ENCODE data around the gene HOXA10. TPM values are rescaled to one million over a fixed set of nuclear protein-coding genes. Genes with fewer than 3 reads are reported as not detected.

Gene HOXA10
- total RNA-seq, 1 donor from 2014 or later = 0.10 TPM

DNA sequence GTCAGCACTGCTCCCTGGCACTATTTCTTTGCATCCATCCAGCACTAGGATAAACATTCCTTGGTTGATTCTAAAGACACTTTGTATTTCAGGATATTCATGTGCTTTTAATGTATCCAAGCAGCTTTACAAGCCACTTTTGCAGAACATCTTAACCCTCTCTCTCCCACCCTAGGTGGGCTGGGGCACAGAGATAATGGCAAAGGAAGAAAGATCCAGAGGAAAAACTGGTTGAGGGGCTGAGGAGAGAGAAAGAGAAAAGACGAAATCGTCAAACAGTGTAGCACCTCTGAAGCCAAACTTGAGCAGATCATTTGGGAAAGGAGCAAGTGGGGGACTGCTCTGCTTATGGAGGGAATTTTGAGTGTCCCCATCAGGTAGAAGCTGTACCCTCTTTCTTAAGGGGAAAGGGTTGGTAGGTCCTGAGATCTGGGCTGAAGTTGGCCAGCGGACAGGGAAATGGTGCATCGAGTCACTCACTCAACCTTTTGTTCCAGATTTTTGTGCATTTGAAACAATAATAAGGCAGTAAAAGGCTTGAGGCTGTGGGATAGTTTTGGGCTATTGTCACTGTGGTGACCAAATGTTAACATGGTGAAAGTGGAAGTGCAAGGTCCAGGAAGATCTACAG, 30.0 kb upstream of the HOXA10 start:
- DNase-seq (ENCODE audit: low spot score) (peak; percentile 2), ATAC-seq (no peak)

DNA sequence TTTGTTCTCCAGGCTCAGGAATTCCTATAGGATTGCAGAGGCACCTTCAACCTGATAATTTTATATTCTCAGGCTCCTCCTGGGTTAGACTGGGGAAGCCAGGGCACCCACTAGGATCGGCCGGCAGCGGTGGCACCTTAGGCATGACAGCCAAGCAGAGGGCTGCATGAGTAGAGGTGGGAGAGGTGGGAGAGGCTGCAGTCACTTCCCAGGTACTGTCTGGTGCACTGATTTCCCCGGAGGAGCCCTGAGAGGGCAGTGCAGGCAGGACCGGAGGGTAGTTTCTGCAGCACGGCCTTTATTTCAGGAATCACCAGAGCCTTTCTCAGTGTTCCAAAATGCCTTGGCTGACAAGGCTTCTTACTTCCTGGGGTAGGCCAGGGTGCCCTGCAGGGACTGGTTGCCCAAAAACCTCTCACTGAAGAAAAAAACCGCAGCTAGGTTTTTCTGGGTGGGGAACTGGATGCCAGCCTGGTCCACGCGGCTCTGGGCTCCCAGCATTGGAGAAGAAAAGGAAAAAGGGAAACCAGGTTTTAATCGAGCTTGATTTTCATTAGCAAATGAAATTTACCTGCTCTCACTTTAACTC, 29.3 kb upstream of the HOXA10 start:
- ATAC-seq (no peak), DNase-seq (ENCODE audit: low spot score) (peak; percentile 15)

DNA sequence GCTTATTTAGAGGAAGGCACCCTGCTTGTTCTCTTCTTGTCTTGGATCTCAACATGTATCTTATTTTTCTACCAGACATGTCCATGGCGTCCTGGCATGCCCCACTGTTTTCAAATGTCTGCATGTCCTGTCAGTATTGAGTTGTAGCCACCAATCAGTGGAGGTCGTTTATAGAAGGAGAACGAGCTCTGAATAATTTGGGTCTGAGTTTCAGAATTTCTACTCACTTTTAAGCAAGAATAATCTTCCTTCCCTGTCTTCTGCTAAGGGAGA, 28.7 kb upstream of the HOXA10 start:
- DNase-seq (ENCODE audit: low spot score) (no peak), ATAC-seq (no peak)

DNA sequence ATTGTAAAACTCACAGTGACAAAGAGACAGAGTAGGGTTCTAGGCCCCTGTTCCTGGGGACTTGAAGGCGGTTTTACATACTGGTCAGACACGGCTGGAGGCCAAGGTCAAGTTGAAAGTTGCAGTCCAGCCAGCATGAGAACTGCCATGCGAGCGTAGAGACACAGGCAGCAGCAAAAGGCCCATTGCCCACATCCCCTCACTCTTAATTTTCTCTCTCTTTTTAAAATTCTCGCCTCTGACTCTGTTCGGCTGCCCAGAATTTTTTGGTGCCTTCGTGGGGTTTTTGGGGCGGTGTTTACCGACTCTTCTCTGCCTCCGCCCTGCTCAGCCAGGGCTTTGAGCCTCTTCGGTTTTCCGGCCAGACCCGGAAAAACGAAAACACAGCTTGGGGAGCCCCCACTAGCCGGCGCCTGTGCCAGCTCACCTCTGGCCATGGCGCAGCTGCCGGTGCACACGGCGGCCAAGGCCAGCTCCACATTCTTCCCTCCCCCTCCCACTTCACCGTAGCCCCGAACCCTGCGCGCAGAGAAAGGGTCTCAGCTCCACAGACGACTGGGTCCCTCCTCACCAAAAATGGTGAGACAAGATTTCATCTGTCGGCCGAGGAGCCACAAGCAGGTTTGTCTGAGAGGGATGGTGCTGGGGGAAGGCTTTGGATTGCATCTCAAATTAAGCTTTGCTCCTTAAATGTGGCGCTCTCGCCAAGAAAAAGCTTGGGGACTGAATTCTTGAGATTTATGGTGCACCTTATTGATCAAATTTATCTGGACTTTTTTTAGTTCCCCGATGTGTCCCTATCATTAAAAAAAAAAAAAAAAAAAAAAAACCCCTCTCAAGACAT, 28.1 kb upstream of the HOXA10 start:
- DNase-seq (ENCODE audit: low spot score) = peak; percentile 39
- ATAC-seq = peak; percentile 10

GRCh38 chr7:27201580-27202017, 27.5 kb upstream of the HOXA10 start:
- DNase-seq (ENCODE audit: low spot score) (peak; percentile 38), ATAC-seq (peak; percentile 29)

GRCh38 chr7:27200761-27201579, 26.9 kb upstream of the HOXA10 start:
- DNase-seq (ENCODE audit: low spot score) = peak; percentile 30
- peak; percentile 50 for ATAC-seq

DNA sequence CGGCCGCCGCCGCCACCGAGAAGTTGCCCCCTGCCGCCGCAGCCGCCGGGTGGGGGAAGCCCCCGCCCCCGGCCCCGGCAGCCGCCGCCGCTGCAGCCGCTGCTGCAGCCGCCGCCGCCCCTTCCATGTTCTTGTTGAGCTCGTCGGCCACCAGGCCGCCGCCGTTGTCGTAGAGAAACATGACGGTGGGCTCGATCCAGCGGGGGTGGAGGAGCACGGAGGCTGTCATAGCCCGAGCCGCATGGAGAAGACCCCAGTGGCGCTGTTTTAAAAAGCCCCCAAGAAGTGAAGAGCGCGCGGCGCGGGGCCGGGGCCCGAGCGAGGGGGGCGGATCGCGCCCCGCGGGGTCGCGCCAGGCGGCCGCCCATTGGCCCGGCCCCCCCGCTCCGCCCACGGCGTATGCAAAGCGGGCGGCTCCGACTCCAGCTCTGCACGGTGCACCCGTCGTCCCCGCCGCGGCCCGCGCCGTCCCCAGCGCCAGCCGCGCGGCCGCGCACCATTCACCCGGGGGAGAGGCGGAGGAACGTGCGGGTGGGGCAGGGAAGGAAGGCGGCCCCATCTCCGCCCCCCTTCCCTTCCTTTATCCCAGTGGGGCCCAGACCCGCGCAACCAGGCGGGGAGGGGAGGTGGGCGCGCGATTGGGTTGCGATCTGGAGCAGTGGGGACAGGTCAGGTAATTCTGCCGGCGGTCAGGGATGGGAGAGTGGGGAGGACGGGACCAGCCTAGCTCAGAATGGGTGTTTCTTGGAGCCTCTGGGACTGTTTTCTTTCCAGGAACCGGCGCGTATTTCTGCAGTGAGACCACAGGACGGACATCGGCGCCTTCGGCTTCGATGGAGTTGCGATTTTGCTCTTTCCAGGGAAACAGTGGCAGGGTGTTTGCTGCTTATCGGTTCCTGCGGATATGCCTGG, 26.0 kb upstream of the HOXA10 start, which contains the start of gene HOXA13:
Gene HOXA13 (minus strand): TSS at position 243 of the 912 bp plus-strand sequence. CDS start 14 bp downstream, at position 229.
- peak; percentile 36 for DNase-seq (ENCODE audit: low spot score)

GRCh38 chr7:27198871-27199801, 25.0 kb upstream of the HOXA10 start:
- DNase-seq (ENCODE audit: low spot score) = peak; percentile 38
- ATAC-seq = no peak

More for the DNA sequence above, 26.0 kb upstream of the HOXA10 start, which contains the start of gene HOXA13:
- ATAC-seq = peak; percentile 50

GRCh38 chr7:27198138-27198841, 24.2 kb upstream of the HOXA10 start:
- ATAC-seq (no peak), DNase-seq (ENCODE audit: low spot score) (peak; percentile 37)

DNA sequence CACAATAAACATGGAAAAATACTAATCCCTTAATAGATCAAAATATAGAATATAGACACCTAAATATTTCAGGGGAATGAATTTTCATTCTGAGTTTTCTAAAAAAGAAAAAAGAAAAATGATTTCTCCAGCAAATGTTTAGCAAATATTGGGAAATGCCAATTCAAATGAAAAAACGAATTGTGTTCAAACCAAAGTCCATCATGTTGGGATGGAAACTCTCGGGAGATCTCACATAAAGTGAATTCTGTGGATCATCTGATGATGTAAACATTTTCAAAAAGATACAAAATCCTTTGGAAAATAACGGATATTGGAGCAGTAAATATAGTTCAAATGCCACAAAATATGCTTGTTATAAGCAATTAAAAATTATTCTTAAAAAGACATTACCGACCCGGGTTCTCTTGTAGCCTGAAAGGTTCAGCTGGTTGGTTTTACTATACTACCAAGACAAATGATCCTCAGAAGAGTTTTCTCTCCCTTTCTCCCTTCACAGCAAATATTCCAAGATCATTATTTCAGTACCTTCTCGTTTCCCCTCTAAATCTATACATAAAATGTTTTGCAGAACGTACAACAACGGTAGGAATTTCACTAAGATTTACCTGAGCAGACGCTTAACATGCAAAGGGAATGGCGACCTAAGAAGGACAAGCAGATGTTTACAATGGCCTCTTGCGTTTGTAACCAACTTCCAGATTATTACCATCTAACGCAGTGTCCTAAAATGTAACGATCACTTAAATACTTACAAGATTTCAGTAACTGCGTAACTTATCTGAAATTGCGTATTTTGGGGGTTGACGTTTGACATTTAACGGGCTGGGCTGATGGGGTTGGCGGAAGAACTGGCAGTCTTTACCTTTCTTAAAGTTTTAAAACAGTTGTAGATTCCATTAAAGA, 23.3 kb upstream of the HOXA10 start:
- ATAC-seq (no peak), DNase-seq (ENCODE audit: low spot score) (no peak)

- DNase-seq (ENCODE audit: low spot score) (peak; percentile 78), ATAC-seq (peak; percentile 78)
Observed at GRCh38 chr7:27196287-27196767, 22.2 kb upstream of the HOXA10 start.

DNA sequence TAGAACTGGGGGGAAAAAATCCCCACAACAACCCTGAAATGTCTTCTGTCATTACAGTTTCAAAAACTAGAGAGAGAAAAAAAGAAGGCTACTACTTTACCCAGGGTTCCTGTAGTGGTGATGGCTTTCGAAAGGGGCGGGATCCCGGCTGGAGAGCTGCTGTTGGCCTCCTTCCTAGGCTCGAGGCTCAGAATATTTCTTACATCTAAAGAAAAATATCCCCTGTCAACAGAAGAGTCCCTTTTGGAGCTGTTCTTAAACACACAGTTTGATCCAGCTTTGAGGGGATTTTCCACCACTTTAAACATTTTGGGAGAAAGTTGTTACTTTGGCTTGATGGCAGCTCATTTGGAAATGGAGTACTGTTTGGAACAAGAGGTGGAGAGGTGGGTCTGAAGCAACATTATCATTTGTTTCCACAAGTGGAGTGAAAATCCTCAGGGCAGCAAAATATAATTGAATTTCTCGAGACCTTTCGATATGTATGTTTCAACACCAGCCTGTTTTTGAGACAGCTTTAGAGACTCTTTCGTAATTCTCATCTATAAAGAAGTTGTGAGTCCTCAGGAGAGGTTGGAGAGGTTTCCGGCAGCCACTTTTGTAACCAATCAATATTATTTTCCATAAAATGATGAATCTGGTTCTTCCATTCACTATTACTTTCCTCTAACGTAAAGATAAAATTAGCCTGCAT, 20.7 kb upstream of the HOXA10 start:
- ATAC-seq (no peak), DNase-seq (ENCODE audit: low spot score) (no peak)

DNA sequence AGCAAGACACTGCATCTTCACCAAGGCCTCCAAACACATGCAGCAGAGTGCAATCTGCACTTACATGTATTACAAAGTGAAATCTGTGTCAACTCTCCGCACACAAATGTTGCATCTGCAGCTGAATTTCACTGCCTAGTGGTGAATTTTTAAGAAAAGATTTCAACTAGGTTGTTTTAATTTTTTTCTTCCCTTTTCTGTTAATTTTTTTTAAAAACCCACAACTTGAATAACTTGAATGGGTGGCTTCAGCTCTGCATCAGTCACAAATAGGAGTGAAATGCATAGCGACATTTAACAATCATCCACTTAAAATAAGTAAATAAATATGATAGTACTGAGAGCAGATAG, 19.9 kb upstream of the HOXA10 start:
- DNase-seq (ENCODE audit: low spot score) = no peak

GRCh38 chr7:27193335-27194001, 19.3 kb upstream of the HOXA10 start:
- no peak for ATAC-seq
- DNase-seq (ENCODE audit: low spot score) = no peak

More for the DNA sequence above, 19.9 kb upstream of the HOXA10 start:
- ATAC-seq = no peak

GRCh38 chr7:27192546-27193334, 18.6 kb upstream of the HOXA10 start:
- peak; percentile 43 for ATAC-seq
- no peak for DNase-seq (ENCODE audit: low spot score)

Measured in left lobe of liver (tissue), 2 donors.